Hippocampal formation (tissue), 2 donors: ENCODE data around the gene RPL38.

Experiments
- DNase-seq, 2 donors: peaks; one replicate each; lab custom pipeline; 2025; lab: John Stamatoyannopoulos, UW

RPL38 gene

DNA sequence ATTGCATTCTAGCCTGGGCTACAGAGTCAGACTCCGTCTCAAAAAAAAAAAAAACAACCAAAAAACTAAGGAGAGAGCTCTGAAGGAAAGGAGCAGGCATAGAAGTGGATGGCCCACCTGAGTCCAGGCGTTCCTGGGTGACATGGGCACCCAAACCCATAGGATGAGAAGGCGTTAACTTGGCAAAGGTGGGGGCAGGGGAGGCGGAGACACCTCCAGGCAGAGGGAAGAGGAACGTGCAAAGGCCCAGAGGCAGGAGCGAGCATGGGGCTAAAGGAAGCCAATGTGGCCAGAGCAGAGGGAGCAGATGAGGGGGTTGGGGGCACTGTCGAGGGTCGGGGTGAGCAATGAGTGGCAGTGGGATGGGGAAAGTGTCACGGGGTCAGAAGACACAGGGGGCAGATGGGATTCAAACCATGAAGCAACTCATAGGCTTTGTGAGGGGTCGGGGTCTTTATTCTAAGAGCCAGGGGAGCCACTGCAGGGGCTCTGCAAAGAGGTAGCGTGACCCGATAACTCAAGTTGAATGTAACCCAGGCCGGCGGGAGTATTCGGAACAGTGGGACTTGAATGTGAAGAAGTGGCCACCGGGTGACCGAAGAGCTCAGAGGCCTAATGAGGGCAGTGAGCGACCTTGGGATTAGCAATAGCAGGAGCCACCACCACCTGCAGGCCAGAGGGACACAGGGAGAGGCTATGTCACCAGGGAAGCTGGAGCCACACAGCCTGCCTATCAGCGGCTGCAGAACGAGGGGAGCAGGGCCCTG lies 21.7 kb downstream of the RPL38 start:
- no peak for DNase-seq

DNA sequence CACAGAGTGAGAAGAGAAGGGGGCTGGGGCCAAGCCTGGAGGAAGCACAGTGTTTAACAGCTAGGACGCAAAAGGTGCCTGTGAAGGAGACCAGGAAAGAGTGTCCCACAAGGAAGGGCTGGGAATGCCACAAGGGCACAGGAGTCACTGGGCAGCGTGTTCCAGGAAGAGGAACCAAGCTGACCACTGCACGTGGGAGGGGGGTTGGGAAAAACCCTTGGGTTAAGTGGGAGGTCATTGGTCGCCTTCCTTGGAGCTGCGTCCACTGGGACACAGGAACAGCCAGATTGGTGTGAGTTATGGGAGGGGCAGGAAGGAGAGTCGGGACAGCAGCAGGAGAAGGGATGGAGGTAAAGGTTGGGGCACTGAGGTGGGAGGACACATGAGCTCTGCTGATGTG lies 22.8 kb downstream of the RPL38 start:
- DNase-seq, result no peak

DNA sequence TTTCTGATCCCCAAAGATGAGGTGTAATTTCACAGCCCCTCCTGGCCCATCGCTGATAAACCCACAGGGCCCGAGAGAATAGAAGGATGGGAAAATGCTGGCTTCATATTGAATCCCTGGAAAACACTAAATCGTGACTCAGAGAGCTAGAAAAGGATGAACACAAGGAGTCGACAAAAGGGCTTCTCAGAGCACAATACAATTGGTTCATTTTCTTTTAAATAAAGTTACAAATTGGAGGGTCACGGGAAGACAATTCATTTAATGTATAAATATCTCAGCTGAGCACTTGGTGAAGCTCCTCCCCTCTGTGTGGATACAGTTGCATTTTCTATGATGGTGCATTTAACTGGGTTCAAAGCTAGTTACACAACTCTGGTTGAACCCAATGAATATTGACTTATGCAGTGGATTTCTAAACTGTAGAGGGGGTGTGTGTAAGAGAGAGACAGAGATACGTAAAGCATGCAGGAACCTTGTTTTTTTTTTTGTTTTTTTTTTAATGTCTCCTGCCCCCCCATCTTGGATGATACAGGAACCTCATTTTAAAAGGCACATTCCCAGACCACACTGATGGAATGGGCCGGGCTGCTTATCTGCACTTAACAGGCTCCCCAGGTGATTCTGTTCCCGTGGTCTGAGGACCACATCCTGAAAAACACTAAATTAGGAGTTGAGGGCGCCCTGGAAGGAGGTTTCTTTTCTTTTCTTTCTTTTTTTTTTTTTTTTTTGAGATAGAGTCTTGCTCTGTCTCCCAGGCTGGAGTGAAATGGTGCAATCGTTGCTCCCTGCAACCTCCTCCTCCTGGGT lies 24.0 kb downstream of the RPL38 start:
- no peak for DNase-seq

DNA sequence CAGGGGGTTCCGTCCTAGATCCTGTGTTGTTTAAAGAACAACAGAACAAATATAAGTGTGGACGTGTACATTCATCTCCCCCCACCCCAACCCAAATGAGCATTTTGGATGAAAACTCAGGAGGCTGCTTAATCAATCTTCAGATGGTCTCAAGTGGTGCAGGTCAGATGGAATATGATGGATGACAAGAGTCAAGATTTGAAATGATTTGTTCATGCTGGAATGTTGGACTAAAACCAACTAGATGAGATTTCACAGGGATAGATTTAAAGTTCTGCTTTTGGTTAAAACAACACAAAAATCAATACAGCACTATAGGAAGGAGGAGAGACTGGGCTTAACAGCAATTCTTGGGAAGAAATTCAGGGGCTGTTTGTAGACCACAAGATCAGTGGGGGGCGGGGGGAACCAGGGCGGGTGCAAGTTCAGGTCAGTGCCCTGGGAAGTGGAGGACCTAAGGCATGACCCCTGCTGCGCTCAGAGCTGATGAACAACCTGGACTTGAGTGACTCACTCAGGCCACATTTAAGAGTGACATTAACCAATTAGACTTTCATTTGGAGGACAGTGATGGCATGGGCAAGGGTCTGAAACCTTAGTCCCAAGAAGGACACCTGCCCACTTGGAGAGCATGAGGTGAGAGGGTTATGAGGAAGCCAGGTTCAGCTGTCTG lies 25.0 kb downstream of the RPL38 start:
- DNase-seq, result no peak

DNA sequence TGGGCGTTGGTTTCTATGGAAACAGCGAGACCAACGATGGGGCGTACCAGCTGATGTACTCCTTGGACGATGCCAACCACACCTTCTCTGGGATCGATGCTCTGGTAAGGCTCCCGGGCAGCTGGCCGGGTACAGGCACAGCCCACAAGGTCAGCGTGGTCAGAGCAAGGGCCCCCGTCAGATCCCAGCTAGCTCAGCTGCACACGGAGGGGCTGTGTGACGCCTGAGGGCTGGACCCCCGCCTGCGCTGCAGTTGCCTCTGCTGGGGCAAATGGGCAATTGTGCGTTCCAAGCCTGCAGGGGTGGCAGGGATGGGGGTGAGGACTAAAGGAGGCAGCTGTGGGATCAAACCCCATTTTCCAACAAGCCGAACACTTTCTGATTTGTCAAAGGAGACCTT lies 27.4 kb downstream of the RPL38 start:
- DNase-seq, result no peak

DNA sequence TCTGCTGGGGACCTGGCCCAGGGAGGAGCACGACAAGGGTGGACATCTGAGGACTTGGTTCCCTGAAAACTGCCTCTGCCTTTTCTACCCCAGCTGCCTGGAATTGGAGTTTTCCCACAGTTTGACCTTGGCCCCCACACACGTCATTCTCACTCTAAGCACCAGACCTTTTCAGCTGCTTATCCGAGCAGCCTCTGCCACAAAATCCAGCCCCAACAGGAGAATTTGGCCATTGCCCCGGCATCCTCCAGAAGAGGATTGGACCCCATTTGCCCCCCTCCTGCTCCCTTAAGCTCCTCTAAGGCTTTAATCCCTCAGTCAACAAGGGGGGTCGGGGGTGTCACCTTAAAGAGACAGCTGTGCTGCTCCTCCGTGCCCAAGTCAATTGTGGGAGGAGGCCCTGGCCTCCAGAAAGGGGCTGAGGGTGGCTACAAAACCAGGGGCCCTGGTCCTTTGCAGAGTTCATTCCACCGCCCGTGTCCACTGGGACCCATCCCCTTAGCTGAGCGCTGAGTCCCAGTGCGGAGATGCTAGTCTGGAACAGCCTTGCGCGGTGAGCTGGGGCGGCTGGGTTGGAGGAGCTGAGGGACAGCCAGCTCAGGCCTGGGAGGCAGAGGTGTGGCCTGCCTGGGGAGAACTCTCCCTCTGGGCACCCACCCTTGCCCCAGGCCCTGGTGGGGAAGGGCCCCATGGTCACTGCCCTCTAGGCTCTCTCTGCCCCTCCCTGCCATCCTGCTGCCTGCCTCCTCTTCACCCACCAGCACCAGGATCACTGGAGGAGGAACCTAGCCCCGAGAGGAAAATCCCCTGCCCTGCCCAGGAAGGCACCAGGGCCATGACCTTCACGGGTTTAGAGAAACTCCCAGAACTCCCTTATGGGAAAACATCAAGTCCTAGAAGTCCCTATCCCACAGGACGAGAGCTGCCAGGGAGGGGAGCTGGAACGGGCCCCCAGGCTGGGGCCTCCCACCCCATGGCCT lies 28.7 kb downstream of the RPL38 start:
- DNase-seq, result no peak

DNA sequence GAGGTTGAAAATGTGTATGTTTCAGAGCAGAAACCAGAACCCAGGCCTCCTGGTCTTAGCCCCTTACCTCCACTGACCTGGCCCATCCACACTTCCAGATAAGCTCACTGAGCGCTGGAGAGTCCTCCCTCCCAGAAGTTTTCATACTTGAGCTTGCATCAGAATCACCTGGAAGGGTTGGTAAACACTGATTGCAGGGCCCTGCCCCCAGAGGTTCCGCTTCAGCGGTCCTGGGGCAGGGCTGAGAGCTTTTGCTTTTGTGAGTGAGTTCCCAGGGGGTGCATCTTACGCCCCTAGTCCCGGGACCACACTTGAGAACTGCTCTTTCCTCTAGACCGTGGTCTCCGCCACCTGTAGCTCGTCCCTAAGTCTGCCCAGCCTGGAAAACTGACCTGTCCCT lies 30.5 kb downstream of the RPL38 start:
- no peak for DNase-seq

DNA sequence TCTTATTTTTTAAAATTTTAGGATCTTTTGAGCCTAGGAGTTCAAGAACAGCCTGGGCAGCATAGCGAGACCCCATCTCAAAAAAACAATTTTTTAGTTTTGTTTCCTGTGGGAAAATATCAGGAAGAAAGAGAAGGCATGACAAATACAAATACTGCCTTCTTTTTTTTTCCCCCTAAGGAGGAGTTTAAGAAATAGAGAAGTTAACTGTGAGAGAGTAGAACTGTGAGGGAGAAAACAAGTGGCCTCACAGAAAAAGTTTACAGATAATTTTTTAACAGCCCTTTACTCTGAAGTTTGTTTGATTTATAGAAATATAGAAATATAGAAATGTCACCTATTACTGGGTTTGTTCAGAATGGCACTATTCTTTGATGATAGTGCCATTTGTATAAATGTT lies 31.0 kb downstream of the RPL38 start:
- DNase-seq, result peak in 1 of 2 donors; percentile 26

DNA sequence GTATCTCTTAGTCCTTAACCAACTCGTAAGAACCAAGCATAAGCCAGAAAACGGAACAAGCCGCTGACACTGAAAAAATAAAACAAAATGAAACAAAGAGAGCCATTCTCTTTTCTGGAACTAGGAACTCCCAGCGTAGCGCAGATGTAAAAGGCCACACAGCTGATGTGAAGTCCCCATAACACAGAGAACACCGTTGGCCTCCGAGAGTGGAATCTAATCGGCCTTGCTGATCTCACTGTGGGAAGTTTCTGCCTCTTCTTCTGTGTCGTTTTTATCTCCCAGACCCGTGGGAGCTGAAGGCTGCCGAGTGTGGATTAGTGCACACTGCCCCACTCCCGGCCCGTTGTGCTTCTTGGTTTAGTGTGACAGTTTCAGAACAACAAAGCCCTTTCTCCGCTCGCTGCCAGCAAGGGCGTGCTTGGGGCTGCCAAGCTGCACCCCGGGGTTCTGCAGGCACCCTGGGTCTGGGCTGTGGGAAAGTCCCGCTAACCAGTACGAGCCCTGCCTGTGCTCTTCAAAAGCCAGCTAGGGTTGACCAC lies 31.6 kb downstream of the RPL38 start:
- peak; percentile 69 to 89 for DNase-seq

DNA sequence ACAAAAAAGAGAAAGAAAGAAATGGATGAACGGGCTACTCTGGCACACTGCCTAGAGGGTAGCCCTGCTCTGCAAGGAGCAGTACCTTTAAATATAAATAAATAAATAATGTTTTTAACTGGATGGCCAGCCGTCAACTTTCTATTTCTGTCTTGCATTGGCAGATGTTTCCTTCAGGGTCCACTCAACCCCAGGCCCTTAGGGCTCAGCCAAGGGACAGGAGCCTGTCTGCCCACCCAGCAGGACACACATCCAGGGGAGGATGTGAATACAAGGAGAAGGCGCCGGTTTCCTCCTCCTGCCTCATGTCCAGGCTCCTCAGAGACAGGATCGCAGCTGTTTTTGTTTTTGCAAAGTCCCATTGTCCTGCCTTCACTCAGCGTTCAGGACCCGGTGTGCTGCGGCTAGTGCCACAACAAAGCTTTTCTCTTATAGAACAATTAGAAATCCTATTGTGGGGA lies 32.5 kb downstream of the RPL38 start:
- DNase-seq, result peak in 1 of 2 donors; percentile 11

DNA sequence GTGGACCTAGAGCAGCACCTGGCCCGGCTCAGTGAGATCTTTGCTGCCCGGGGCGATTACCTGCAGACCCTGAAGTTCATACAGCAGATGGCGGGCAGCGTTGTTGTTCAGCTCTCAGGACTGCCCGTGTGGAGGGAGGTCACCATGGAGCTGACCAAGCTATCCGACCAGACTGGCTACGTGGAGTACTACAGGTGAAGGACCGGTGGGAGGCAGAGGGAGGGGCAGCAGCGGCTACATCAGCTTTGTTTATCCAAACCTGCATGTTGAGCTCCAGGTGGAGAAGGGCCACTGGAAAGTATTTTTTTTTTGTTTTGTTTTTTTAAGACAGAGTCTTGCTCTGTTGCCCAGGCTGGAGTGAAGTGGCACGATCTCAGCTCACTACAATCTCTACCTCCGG lies 33.8 kb downstream of the RPL38 start:
- no peak for DNase-seq

DNA sequence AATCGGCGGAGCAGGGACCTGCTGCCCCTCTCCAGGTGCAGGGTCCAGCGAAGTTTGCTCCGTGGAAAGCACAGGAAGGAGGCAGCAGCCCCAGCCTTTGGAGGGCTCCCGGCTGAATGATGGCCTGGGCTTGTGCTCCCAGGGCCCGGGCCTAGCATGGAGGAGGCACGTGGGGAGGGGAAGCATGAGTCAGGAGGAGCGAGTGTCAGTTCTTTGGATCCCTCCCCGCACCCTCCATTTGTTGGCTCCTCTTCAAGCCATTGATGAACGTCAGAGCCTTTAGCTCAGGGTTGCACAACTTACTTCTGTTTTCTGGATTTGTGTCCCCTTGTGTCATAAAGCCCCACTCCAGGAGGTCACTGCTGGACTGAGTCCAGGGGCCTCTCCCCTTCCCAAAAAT lies 35.7 kb downstream of the RPL38 start:
- DNase-seq, result no peak

DNA sequence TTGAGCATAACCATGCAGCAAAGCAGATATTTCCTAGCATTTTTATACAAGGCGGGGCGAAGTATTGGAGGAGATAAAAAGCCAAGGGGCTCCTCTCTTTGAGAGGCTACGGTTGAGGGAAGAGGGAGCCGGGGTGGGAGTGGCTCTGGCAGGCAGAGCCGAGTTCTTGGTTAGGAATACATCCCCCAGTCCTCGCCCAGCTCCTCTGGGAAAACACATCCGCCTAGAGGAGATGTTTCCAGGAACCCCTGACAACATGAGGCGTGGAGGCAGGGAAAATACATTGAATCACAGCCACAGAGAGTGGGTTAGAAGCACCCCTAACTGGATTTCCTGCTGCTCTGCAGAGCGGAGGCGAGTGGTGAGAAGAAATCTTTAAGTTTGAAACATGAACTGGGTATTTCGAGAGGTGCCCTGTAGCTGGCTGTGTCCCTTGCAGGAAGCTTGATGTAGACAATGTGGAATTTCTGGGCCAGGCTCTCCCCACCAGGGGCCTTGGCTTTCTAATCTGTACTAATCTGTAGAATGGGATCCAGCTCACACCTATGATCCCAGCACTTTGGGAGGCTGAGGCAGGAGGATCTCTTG lies 37.2 kb downstream of the RPL38 start:
- DNase-seq, result peak in 1 of 2 donors; percentile 3

DNA sequence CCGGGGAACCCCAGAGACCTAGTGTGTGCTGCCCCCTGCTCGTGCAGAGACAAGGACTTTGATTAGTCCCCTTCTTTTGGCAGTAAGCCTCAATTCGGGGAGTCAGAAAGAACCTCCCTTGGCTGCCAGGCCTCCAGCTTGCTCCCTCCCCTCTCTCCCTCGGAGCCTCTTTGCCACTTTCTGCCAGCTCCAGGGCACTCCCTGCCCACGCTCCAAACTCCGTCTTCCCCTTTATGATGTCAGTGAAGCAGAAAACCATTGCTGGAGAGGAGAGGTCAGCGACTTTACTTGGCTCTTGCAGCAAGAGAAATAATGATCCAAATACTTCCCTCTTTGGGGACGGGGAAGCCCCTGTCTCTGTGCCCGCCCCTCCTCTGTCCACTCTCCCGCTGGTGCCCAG lies 38.0 kb downstream of the RPL38 start:
- peak; percentile 45 to 65 for DNase-seq

DNA sequence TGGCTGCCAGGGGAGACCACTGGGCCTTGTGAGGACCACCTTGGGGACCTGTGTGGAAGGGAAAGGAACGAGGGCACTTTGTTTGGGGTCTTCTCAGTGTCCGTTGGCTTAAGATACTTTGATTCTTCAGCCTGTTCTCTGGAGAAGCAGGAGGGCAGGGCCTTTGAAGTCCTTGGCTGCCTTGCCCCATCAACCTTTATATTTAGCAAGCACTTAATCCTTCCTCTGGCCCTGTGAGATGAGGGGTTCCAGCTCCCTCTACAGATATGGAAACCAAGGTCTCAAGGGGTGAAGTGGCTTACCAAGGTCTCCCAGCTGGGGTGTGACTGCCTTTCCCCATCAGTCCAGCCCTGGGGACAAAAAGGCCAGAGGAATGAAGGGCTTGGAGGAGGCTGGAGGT lies 38.4 kb downstream of the RPL38 start:
- no peak for DNase-seq

DNA sequence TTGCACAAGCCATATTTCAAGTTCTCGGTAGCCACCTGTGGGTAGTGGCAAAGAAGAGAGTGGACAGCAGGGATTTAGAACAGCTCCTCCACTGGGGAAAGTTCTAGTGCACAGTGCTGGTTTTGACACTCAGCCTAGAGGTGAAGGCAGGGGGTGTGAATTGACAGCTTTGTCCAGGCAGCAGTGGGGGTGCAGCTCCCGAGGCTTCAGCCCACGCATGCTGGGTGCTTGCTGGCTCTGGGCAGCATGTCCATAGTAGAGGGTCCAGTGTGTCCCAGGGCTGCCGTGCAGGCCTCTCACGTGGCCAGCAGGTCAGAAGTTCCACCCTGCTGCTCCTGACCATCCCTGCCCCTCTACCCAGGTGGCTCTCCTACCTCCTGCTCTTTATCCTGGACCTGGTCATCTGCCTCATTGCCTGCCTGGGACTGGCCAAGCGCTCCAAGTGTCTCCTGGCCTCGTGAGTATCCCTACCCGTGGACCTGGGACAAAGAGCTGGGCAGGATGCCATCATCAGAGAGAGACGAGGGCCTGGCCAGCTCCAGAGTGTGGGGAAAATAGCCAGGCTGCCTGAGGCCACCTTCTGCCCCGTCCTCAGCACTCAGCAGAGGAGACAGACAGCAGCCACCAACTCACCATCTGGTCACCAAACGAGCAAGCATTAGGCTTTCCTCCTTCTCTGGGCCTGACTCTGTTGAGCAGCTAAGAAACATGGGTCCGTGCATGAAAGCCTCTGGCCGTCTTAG lies 39.7 kb downstream of the RPL38 start:
- DNase-seq, result peak; percentile 29 to 58

DNA sequence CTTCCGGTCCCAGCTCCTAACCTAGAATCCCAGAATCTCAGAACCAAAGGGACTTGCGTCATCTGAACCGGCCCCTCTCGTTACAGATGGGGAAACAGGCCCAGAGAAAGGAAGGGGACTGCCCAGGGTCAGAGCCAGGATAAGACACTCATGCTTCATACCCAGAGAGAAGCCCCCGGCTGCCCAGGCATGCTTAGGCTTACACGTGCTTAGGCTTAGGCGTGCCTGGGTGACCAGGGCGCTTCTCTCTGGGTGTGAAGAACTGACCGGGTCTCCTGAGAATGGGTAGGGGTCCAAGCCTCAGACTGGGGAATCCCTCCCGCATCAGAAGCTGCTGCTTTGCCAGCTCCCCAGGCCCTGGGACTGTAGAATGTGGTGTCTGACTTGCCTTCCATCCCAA lies 40.6 kb downstream of the RPL38 start:
- no peak for DNase-seq

DNA sequence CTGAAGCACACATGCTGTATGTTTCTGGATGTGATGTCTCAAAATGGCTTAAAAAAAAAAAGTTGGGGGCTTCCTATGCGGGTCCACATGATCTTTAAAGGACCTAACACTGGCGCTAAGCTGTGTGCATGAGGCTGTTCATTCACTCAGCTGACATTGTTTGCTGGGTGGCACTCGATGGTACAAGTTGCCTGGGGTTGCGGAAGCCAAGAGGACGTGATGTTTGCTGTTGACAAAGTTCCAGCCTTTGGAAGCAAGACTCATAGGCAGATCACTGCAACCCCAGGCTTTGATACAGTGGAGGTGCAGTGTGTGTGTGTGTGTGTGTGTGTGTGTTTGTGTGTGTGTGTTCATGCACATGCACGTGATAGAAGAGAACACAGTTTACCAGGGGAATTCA lies 41.1 kb downstream of the RPL38 start:
- DNase-seq, result peak; percentile 74 to 86

DNA sequence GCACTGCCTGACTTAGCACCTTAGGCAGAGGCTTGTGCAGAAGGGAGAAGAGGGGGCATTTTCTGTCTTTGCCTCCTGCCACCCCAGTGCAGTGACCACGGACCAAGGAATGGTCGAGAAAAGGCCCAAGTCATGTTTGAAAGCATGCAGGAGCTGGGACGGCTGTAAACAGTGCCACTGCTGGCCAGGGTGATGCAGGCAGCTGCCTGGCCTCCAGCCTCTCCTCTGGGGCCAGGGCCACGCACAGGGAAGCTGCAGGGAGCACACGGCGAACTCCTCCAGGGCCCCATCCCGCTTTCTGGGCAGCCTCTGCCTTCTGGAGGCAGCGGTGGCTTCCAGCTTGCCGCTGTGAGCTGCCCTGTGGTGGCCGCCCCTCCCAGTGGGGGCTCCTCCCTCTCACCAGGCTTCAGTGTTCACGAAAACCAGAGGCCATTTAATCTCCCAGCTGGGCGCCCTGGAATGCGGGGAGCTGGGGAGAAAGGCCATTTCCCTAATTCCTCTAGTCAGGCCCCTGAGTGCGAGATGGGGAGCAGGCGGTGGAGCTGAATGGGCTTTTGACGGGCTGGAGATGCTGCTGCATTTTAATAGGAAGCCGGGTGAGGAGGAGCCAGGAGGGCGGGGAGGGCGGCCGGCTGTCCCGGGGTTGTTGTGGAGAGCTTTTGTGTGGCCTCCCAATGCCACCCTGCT lies 41.8 kb downstream of the RPL38 start:
- peak; percentile 94 to 96 for DNase-seq
